K562 (cell line): ENCODE measurements around the gene LMO7.

Experiments used
- CEBPB ChIP-seq: fragments of 450-650 bp; IDR thresholded peaks from 2 replicates; pipeline ENCODE4 v1.6.1; 2016; ENCODE audit warnings: missing genetic modification characterization, missing compliant biosample characterization
- EP300 ChIP-seq: IDR thresholded peaks from 2 replicates; pipeline ENCODE4 v1.6.1; 2012; ENCODE audit warnings: low read length, improper control_type of control experiment
- MAX ChIP-seq: sonication (generic); formaldehyde crosslinking; IDR thresholded peaks from 2 replicates; pipeline ENCODE4 v1.9.0; 2022; ENCODE audit warnings: mild to moderate bottlenecking, missing genetic modification reagents
- NFATC3 ChIP-seq: fragments of 450-650 bp; IDR thresholded peaks from 2 replicates; pipeline ENCODE4 v1.6.1; 2017; ENCODE audit warnings: mild to moderate bottlenecking
- NR1H2 ChIP-seq: sonication (generic); formaldehyde crosslinking; IDR thresholded peaks from 2 replicates; pipeline ENCODE4 v1.4.0; 2020; ENCODE audit warnings: mild to moderate bottlenecking, missing genetic modification reagents
- POLR2A ChIP-seq: fragments of 450-650 bp; conservative IDR thresholded peaks from 2 replicates; pipeline ENCODE4 v1.6.1; 2016
- POLR2B ChIP-seq: fragments of 450-650 bp; IDR thresholded peaks from 2 replicates; pipeline ENCODE4 v1.6.1; 2018; ENCODE audit warnings: low read depth; ENCODE audit not compliant: partially characterized antibody
- REST ChIP-seq, 2 experiments: fragments of 450-650 bp; formaldehyde crosslinking in 1 of 2; IDR thresholded peaks; 2 replicates each; pipeline versions ENCODE4 v1.4.0 to v1.6.1; 2014 to 2020; ENCODE audit warnings: mild to moderate bottlenecking in 2 of 2, borderline replicate concordance in 1 of 2, low read depth in 1 of 2
- ZBTB26 ChIP-seq: fragments of 450-650 bp; formaldehyde crosslinking; IDR thresholded peaks from 2 replicates; pipeline ENCODE4 v1.4.0; 2022; ENCODE audit warnings: missing genetic modification characterization
- ZBTB7A ChIP-seq: IDR thresholded peaks from 2 replicates; pipeline ENCODE4 v1.6.1; 2011; ENCODE audit warnings: low read depth, mild to moderate bottlenecking, low read length, moderate library complexity, borderline replicate concordance; ENCODE audit not compliant: control insufficient read depth
- ZNF134 ChIP-seq: fragments of 250-450 bp; sonication (Bioruptor Pico); conservative IDR thresholded peaks from 2 replicates; pipeline ENCODE4 v1.4.0; 2020
- ZNF511 ChIP-seq: sonication (generic); formaldehyde crosslinking; IDR thresholded peaks from 2 replicates; pipeline ENCODE4 v1.8.0; 2022; ENCODE audit warnings: mild to moderate bottlenecking, missing genetic modification reagents

GRCh38 chr13:75838366-75839005 is 202.4 kb downstream of the LMO7 start:
- no peak for TF ChIP-seq EP300
- no peak for TF ChIP-seq ZNF511
- TF ChIP-seq REST (IDR thresholded peaks at IDR 0.05; ENCODE audit: borderline replicate concordance): no peak
- no peak for TF ChIP-seq REST (CRISPR knock-in tag; IDR thresholded peaks at IDR 0.05; ENCODE audit: low read depth)
- no peak for TF ChIP-seq POLR2A
- TF ChIP-seq ZNF134 (CRISPR knock-in tag): no peak
- no peak for TF ChIP-seq POLR2B
- TF ChIP-seq CEBPB (tag): no peak
- TF ChIP-seq ZBTB7A: no peak
- TF ChIP-seq ZBTB26: no peak
- no peak for TF ChIP-seq NFATC3
- TF ChIP-seq MAX: no peak
- TF ChIP-seq NR1H2: no peak
